HepG2 (cell line): Measurements from ENCODE around the gene FCRLA.

ENCODE experiments used
- AKAP8 ChIP-seq: sonication (generic); formaldehyde crosslinking; IDR thresholded peaks from 2 replicates; pipeline ENCODE4 v1.5.1; 2020; ENCODE audit warnings: mild to moderate bottlenecking, missing genetic modification reagents
- ARID2 ChIP-seq: sonication (generic); formaldehyde crosslinking; IDR thresholded peaks from 2 replicates; pipeline ENCODE4 v1.8.1; 2022; ENCODE audit warnings: mild to moderate bottlenecking, missing genetic modification reagents, borderline replicate concordance
- HDAC1 ChIP-seq: sonication (generic); formaldehyde crosslinking; IDR thresholded peaks from 2 replicates; pipeline ENCODE4 v1.5.1; 2020; ENCODE audit warnings: mild to moderate bottlenecking, missing genetic modification reagents
- JUND ChIP-seq: sonication (generic); formaldehyde crosslinking; IDR thresholded peaks from 2 replicates; pipeline ENCODE4 v1.8.0; 2022; ENCODE audit warnings: mild to moderate bottlenecking, missing genetic modification reagents
- KDM5A ChIP-seq: fragments of 200-600 bp; sonication (generic); IDR thresholded peaks from 2 replicates; pipeline ENCODE4 v1.7.0; 2018; ENCODE audit warnings: antibody characterized with exemption, mild to moderate bottlenecking, low read length, borderline replicate concordance
- MLXIP ChIP-seq: sonication (generic); formaldehyde crosslinking; IDR thresholded peaks from 2 replicates; pipeline ENCODE4 v1.9.0; 2021; ENCODE audit warnings: missing genetic modification reagents, borderline replicate concordance
- POLR2AphosphoS5 ChIP-seq: IDR thresholded peaks from 2 replicates; pipeline ENCODE4 v1.6.1; 2012; ENCODE audit warnings: low read depth, low read length
- RXRA ChIP-seq: sonication (generic); formaldehyde crosslinking; IDR thresholded peaks from 2 replicates; pipeline ENCODE4 v1.5.1; 2020; ENCODE audit warnings: missing genetic modification reagents

DNA sequence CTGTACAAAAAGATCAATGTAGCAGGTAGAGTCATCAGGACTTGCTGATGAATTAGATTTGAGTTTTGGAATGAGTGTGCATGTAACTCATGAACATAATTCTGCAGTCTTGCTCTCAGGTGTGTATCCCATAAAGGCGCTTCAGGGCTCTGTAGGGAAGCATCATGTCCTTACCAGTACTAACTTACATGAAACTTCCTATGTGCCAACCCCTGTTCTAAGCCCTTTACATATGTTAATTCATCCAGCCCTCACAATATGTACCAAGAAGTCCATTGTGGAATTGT, 12.2 kb downstream of the FCRLA start:
- no peak for TF ChIP-seq HDAC1 (CRISPR knock-in tag)
- no peak for TF ChIP-seq KDM5A
- TF ChIP-seq RXRA (CRISPR knock-in tag): no peak
- no peak for TF ChIP-seq AKAP8
- no peak for TF ChIP-seq POLR2AphosphoS5
- TF ChIP-seq ARID2 (CRISPR knock-in tag): no peak
- no peak for TF ChIP-seq MLXIP (CRISPR knock-in tag)
- TF ChIP-seq JUND (CRISPR knock-in tag): no peak
